Breast epithelium (tissue), 3 donors: ENCODE results near the gene AKIRIN2.

Experiments used
- POLR2A ChIP-seq: fragments of 450-650 bp; IDR thresholded peaks from one replicate; pipeline ENCODE4 v1.6.1; 2016; ENCODE audit warnings: antibody characterized with exemption, mild to moderate bottlenecking, moderate library complexity
- POLR2AphosphoS5 ChIP-seq, 3 donors: sonication (generic); formaldehyde crosslinking; IDR thresholded peaks; one replicate each; pipeline ENCODE4 v1.6.1; 2017; ENCODE audit warnings: antibody characterized with exemption in 3 of 3
- TF ChIP-seq, protein P1 (sequence below), 3 donors: fragments of 450-650 bp; IDR thresholded peaks; one replicate each; pipeline ENCODE4 v1.5.1; 2016 to 2017; ENCODE audit warnings: antibody characterized with exemption in 3 of 3, mild to moderate bottlenecking in 3 of 3, moderate library complexity in 3 of 3

DNA sequence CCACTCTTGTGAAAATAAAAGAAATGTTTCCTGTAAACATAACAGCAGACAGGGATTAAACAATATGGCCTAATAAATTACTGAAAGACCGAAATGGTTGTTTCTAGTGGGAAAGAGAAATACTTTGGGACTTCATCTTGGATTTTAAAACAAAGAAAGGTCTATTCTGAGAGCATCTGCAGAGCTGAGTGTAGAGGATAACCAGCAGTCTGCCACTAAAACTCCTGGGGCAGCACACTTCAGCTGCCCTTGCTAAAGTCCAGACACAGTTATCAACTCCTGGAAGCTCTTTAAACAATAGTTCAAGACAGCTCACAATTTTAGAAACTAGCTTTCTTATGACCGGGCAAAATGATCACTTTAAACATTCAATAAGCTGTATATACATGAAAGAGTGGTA is 38.6 kb downstream of the AKIRIN2 start:
- TF ChIP-seq, protein P1, sequence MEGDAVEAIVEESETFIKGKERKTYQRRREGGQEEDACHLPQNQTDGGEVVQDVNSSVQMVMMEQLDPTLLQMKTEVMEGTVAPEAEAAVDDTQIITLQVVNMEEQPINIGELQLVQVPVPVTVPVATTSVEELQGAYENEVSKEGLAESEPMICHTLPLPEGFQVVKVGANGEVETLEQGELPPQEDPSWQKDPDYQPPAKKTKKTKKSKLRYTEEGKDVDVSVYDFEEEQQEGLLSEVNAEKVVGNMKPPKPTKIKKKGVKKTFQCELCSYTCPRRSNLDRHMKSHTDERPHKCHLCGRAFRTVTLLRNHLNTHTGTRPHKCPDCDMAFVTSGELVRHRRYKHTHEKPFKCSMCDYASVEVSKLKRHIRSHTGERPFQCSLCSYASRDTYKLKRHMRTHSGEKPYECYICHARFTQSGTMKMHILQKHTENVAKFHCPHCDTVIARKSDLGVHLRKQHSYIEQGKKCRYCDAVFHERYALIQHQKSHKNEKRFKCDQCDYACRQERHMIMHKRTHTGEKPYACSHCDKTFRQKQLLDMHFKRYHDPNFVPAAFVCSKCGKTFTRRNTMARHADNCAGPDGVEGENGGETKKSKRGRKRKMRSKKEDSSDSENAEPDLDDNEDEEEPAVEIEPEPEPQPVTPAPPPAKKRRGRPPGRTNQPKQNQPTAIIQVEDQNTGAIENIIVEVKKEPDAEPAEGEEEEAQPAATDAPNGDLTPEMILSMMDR (IDR thresholded peaks at IDR 0.05) = no peak
- no peak for TF ChIP-seq POLR2A
- TF ChIP-seq POLR2AphosphoS5 (IDR thresholded peaks at IDR 0.05) = no peak
